ENCODE results near the gene BLOC1S3.

GRCh38 chr19:45217193-45217956 lies 38.8 kb downstream of the BLOC1S3 start:
- no peak for TF ChIP-seq CTCF (conservative IDR thresholded peaks at IDR 0.05; ENCODE audit: low read depth, low read length)
- no peak for TF ChIP-seq EZH2 (IDR thresholded peaks at IDR 0.05; ENCODE audit: low read length, unreplicated experiment)
